WTC11 (cell line): ENCODE results near the gene DGKG. TPM values are rescaled to one million over a fixed set of nuclear protein-coding genes. Genes with fewer than 3 reads are reported as not detected.

Source experiments
- ATAC-seq: fragments of 200-7000 bp; cut with Tn5 transposase; 2 replicates; pipeline ENCODE4 v1.10.0; 2021; ENCODE audit warnings: mild to moderate bottlenecking, moderate library complexity
- CTCF ChIA-PET: fragments of 300-600 bp; sonication (Branson Sonifier 250); formaldehyde crosslinking; loops from one replicate; lab custom pipeline; 2021; ENCODE audit warnings: antibody characterized with exemption; lab: Charles Lee
- POLR2A ChIA-PET: fragments of 350-600 bp; sonication (Branson Sonifier 250); formaldehyde crosslinking; loops from one replicate; lab custom pipeline; 2021; ENCODE audit warnings: antibody characterized with exemption; lab: Charles Lee
- DNase-seq: peaks from one replicate; pipeline ENCODE4 v3.0.0; 2021; ENCODE audit warnings: low spot score
- H3K27ac Mint-ChIP-seq: 2 replicates; pipeline ENCODE4 v1.8.0; 2021; ENCODE audit warnings: mixed read lengths
- H3K27me3 Mint-ChIP-seq: 2 replicates; pipeline ENCODE4 v1.8.0; 2021; ENCODE audit warnings: low read depth, mild to moderate bottlenecking, moderate library complexity, mixed read lengths
- H3K36me3 Mint-ChIP-seq: 2 replicates; pipeline ENCODE4 v1.8.0; 2021; ENCODE audit warnings: mixed read lengths
- H3K4me1 Mint-ChIP-seq: 2 replicates; pipeline ENCODE4 v1.8.0; 2022; ENCODE audit warnings: mixed read lengths
- H3K4me3 Mint-ChIP-seq: 2 replicates; pipeline ENCODE4 v1.8.0; 2021; ENCODE audit warnings: mild to moderate bottlenecking, moderate library complexity, mixed read lengths
- H3K9me3 Mint-ChIP-seq: 2 replicates; pipeline ENCODE4 v1.8.0; 2021; ENCODE audit warnings: mixed read lengths
- ARID4B ChIP-seq: sonication (generic); formaldehyde crosslinking; IDR thresholded peaks from 2 replicates; pipeline ENCODE4 v1.8.0; 2023; ENCODE audit warnings: missing genetic modification reagents, mild to moderate bottlenecking, borderline replicate concordance
- ATF1 ChIP-seq: sonication (generic); formaldehyde crosslinking; IDR thresholded peaks from 2 replicates; pipeline ENCODE4 v1.8.1; 2023; ENCODE audit warnings: mild to moderate bottlenecking, moderate library complexity, missing genetic modification reagents
- ERG ChIP-seq: fragments of 250-450 bp; sonication (Bioruptor Pico); IDR thresholded peaks from 2 replicates; pipeline ENCODE4 v1.8.0; 2021; ENCODE audit warnings: mild to moderate bottlenecking
- FOXP1 ChIP-seq: sonication (generic); formaldehyde crosslinking; IDR thresholded peaks from 2 replicates; pipeline ENCODE4 v1.8.0; 2022; ENCODE audit warnings: missing genetic modification reagents, mild to moderate bottlenecking, moderate library complexity, borderline replicate concordance
- GRHL2 ChIP-seq: fragments of 250-450 bp; sonication (Bioruptor Pico); IDR thresholded peaks from 2 replicates; pipeline ENCODE4 v1.8.0; 2022; ENCODE audit warnings: mild to moderate bottlenecking, moderate library complexity; ENCODE audit not compliant: insufficient replicate concordance, severe bottlenecking
- HMGA2 ChIP-seq: fragments of 250-450 bp; sonication (Bioruptor Pico); IDR thresholded peaks from 2 replicates; pipeline ENCODE4 v1.4.0; 2021; ENCODE audit warnings: mild to moderate bottlenecking, moderate library complexity
- MAX ChIP-seq: sonication (generic); formaldehyde crosslinking; IDR thresholded peaks from 2 replicates; pipeline ENCODE4 v1.8.0; 2022; ENCODE audit warnings: mild to moderate bottlenecking, missing genetic modification reagents
- PRDM15 ChIP-seq: sonication (generic); formaldehyde crosslinking; IDR thresholded peaks from 2 replicates; pipeline ENCODE4 v1.8.0; 2022; ENCODE audit warnings: missing genetic modification reagents
- PRRX2 ChIP-seq: fragments of 250-450 bp; sonication (Bioruptor Pico); IDR thresholded peaks from 2 replicates; pipeline ENCODE4 v1.8.0; 2021; ENCODE audit warnings: mild to moderate bottlenecking
- SP1 ChIP-seq: sonication (generic); formaldehyde crosslinking; conservative IDR thresholded peaks from 2 replicates; pipeline ENCODE4 v1.8.1; 2022; ENCODE audit warnings: missing genetic modification reagents
- TEAD1 ChIP-seq: sonication (generic); formaldehyde crosslinking; IDR thresholded peaks from 2 replicates; pipeline ENCODE4 v1.8.0; 2022; ENCODE audit warnings: mild to moderate bottlenecking, missing genetic modification reagents
- ZNF121 ChIP-seq: sonication (generic); formaldehyde crosslinking; IDR thresholded peaks from 2 replicates; pipeline ENCODE4 v1.8.0; 2023; ENCODE audit warnings: missing genetic modification reagents
- ZNF532 ChIP-seq: fragments of 250-450 bp; sonication (Bioruptor Pico); IDR thresholded peaks from 2 replicates; pipeline ENCODE4 v1.9.0; 2021; ENCODE audit warnings: mild to moderate bottlenecking, borderline replicate concordance
- total RNA-seq: library from RNA; stranded (reverse); gene quantifications from 3 replicates; pipeline ENCODE4 v1.2.3, GENCODE V29; 2021
- TF ChIP-seq, protein P1 (sequence below): fragments of 250-450 bp; sonication (Bioruptor Pico); conservative IDR thresholded peaks from 2 replicates; pipeline ENCODE4 v1.9.0; 2021; ENCODE audit warnings: mild to moderate bottlenecking

The DGKG gene
- total RNA-seq, 1 experiment from 2014 or later: 0.92 TPM

DNA sequence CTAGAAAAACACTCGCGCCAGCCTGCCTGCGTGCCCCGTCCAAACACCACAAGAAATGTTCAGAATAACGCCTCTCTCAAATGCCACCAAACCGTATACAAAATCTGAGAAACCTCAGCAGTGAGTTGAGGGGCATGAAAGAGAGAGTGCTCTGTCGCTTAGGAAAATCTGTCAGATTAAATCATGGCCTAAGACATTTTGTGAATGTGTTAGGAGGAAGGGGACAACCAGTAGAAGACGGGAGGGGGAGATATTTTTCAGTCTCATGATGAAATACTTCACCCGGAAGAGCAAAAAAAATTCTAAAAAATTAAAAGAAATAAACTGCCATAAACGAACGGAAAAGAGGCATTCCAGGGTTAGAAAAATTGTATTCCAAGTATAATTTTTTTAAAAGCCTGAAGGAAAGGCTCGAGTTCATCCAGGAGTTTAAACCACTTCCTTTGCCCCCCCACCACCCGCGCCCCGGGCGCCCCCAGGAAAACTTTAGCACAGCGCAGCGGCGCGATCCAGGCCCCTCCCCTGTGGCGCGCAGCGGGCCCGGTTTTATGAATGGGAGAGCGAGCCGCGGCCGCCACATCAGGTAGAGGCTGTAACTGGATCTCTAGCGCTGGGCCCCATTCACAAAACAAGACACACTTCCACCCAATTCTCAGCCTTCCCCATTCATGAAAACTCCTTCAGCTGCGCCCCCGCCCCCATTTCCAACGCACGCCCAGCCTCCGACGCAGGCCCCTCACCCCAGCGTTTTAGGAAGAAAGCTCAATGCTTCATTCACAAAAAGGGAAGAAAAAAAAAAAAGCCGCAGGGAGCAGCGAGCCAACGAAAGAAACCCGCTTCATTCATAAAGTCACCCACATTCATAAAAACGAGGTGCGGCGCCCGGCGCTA, 254.6 kb downstream of the DGKG start (continued):
- TF ChIP-seq ZNF532 (CRISPR knock-in tag): no peak
- TF ChIP-seq HMGA2: no peak
- TF ChIP-seq SP1: 0 out of 2 replicates have a peak, but pooled peaks have one; percentile 19
- peak; percentile 30; the same call in 1 of the 2 replicates for TF ChIP-seq ZNF121 (CRISPR knock-in tag)

DNA sequence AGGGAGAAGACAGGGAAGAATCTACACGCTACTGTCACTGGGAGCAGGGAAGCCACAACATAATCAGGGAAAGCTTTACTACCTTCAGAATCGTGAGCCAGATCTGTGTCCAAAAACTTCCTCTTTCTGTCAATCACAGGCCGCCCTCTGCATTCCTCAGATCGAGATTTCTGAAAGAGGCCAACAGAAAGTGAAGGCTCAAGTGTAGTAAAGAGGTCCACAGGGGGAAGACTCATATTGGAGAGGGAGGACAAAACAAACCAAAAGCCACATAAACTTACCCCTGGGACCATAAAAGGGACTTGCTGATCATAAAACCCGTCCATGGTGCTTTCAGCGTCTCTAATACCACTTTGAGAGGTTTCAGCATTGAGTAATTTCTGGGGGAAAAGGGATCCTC, 256.5 kb downstream of the DGKG start:
- ChIA-PET CTCF (no interaction called here), POLR2A (no interaction called here)
- Mint-ChIP-seq H3K36me3 (peaks cover 23% of the 10 kb centered on the region), H3K27ac (peak overlapping the region; percentile 87), H3K9me3 (no peaks in the 10 kb centered on the region), H3K27me3 (peaks cover 25% of the 10 kb centered on the region), H3K4me1 (peaks cover 52% of the 10 kb centered on the region), H3K4me3 (peak overlapping the region; percentile 37)
- DNase-seq: no peak
- TF ChIP-seq ATF1 (CRISPR knock-in tag) (no peak), MAX (CRISPR knock-in tag) (no peak), HMGA2 (no peak), PRRX2 (no peak), FOXP1 (CRISPR knock-in tag) (no peak), TEAD1 (no peak), GRHL2 (CRISPR knock-in tag) (no peak), ERG (CRISPR knock-in tag) (no peak)
- TF ChIP-seq, protein P1, sequence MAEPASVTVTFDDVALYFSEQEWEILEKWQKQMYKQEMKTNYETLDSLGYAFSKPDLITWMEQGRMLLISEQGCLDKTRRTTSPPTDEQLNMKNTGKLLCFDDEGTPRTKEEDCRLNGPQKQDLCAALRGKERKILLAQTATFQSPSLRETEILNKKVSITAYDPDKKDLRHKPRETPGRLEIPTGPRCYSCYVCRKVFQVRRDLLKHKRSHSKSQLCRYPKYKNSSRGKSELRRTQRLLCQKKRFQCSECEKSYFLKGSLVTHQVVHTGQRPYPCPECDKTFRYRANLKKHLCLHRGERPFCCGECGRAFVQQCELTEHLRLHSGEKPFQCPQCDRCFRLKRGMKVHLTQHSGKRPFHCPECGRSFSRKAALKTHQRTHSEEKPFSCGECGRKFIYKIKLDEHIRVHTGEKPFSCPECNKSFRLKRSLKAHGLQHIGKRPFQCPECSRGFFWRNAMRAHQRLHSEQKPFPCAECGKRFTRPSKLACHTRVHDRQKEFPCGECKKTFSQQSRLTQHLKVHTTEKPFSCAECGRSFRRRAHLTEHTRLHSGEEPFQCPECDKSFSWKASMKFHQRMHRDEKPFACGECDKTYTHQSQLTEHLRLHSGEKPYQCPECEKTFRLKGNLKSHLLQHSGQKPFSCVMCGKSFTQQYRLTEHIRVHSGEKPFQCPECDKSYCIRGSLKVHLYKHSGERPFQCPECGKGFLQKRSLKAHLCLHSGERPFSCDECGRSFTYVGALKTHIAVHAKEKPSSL (CRISPR knock-in tag): no peak
- no peak for ATAC-seq

DNA sequence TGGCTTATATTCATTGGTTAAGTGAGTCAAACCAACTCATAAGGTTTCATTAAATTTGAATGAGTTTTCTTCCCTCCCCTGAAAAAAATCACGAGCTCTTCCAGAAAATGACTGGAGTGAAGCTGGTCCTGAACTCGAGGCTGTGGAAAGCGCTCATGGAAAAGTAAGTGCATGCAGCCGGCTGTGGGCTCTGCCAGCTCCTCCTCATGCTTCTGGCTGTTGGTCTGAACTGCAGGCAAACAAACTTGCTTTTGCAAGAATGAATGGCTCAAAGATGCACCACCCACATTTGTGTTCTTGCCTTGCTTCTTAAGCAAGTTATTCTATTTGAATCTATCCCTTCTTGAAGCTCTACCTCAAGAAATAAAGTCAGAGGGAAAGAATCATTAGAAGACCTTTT, 259.3 kb downstream of the DGKG start:
- POLR2A ChIA-PET: interaction anchor here (0.7 kb wide), 1 partner anchor 446 kb away, joined by 6 read pairs; no protein-coding TSS in a partner anchor
- Mint-ChIP-seq H3K36me3 (peaks cover 23% of the 10 kb centered on the region), H3K27ac (peak overlapping the region; percentile 47), H3K4me1 (peaks cover 70% of the 10 kb centered on the region), H3K9me3 (no peaks in the 10 kb centered on the region), H3K4me3 (no peak overlapping the region), H3K27me3 (peaks cover 11% of the 10 kb centered on the region)
- no peak for ATAC-seq
- CTCF ChIA-PET: interaction anchor here (0.8 kb wide), 1 partner anchor 159 kb away, joined by 3 read pairs; no protein-coding TSS in a partner anchor
- no peak for DNase-seq
- TF ChIP-seq ARID4B (CRISPR knock-in tag) (no peak), PRDM15 (no peak)
